Esophagus (tissue), 2 donors: ENCODE measurements around the gene FOXP1. TPM values are rescaled to one million over a fixed set of nuclear protein-coding genes. Genes with fewer than 3 reads are reported as not detected.
"Not testable (repeated sequence)": the region's sequence is repeated elsewhere in the genome, so short reads cannot be mapped to it uniquely, and the experiment has no call there.

Experiments
- H3K27ac ChIP-seq, 2 donors: one replicate each; pipeline ENCODE4 v1.5.1; 2013; ENCODE audit warnings: low read depth in 2 of 2, mild to moderate bottlenecking in 2 of 2, inconsistent platforms in 1 of 2, low read length in 1 of 2, moderate library complexity in 1 of 2
- H3K27me3 ChIP-seq, 2 donors: one replicate each; pipeline ENCODE4 v1.6.1; 2013; ENCODE audit warnings: low read length in 2 of 2, control low read depth in 1 of 2, mild to moderate bottlenecking in 1 of 2; ENCODE audit not compliant: insufficient read depth in 2 of 2, control insufficient read depth in 1 of 2
- H3K36me3 ChIP-seq, 2 donors: one replicate each; pipeline ENCODE4 v1.6.1; 2013; ENCODE audit warnings: low read length in 1 of 2; ENCODE audit not compliant: control insufficient read depth in 2 of 2, insufficient read depth in 2 of 2
- H3K4me1 ChIP-seq, 2 donors: one replicate each; pipeline ENCODE4 v1.6.1; 2013; ENCODE audit warnings: low read length in 1 of 2; ENCODE audit not compliant: control insufficient read depth in 2 of 2, insufficient read depth in 2 of 2
- H3K4me3 ChIP-seq, 2 donors: one replicate each; pipeline ENCODE4 v1.5.1; 2013; ENCODE audit warnings: low read length in 2 of 2, mild to moderate bottlenecking in 2 of 2, low read depth in 1 of 2, moderate library complexity in 1 of 2
- H3K9me3 ChIP-seq, 2 donors: one replicate each; pipeline ENCODE4 v1.6.1; 2013; ENCODE audit warnings: mild to moderate bottlenecking in 2 of 2, low read depth in 1 of 2, low read length in 1 of 2, moderate library complexity in 1 of 2; ENCODE audit not compliant: control insufficient read depth in 2 of 2, insufficient read depth in 1 of 2
- WGBS, 2 donors: extraction: QIAGEN DNeasy Blood & Tissue Kit; methylation state at CpG; one replicate each; pipeline ENCODE4 v1.1.7; 2013; 5-methylcytosine and 5-hydroxymethylcytosine counted together
- polyA plus RNA-seq, 2 donors: library from polyadenylated mRNA; stranded (reverse); fragments of 200-250 nt; gene quantifications; one replicate each; pipeline ENCODE4 v1.2.3, GENCODE V29; 2013
- donor health status: healthy with polysubstance abuse.
- donor health status: Bipolar disorder and iron deficiency.

FOXP1 gene
- polyA plus RNA-seq, 2 donors, result 10.7 to 20.4 TPM

DNA sequence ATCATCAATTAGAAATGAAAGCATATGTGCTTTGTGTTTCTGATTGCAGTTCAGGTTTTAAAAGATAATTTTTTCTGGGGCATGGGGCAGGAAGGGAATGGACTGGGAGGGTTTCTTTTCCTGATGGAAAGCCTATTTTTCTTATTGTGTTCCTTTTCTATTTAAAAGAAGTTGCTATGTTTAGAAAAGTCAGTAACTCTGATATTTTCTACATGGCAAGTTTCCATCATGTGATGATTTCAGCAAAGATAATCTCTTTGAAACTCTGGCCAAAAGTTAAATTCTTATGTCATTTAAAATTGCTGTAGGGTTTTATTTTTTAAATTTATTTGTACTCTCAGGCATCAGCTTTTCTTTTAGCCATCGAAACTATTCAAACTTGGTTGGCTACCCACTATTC, 601.2 kb downstream of the FOXP1 start:
- H3K9me3 ChIP-seq, result no peaks in the 10 kb centered on the region
- H3K27me3 ChIP-seq, result no peaks in the 10 kb centered on the region
- H3K4me3 ChIP-seq, result no peak overlapping the region
- peaks cover 0 to 5% of the 10 kb centered on the region in 2 donors for H3K4me1 ChIP-seq
- H3K36me3 ChIP-seq, result peaks cover 3 to 12% of the 10 kb centered on the region in 2 donors
- WGBS, 2 donors, result 19 to 37% methylated on average over 1 of the region's 1 CpG
- peak overlapping the region in 1 of 2 donors; percentile 74 for H3K27ac ChIP-seq

GRCh38 chr3:70981231-70981880, 602.2 kb downstream of the FOXP1 start:
- peaks cover 0 to 5% of the 10 kb centered on the region in 2 donors for H3K4me1 ChIP-seq
- no peak overlapping the region for H3K4me3 ChIP-seq
- 61 to 64% methylated on average over 6 of the region's 6 CpGs for WGBS, 2 donors
- peak overlapping the region; percentile 61 to 74 for H3K27ac ChIP-seq
- no peaks in the 10 kb centered on the region for H3K9me3 ChIP-seq
- peaks cover 8 to 15% of the 10 kb centered on the region in 2 donors for H3K36me3 ChIP-seq
- H3K27me3 ChIP-seq, result no peaks in the 10 kb centered on the region

DNA sequence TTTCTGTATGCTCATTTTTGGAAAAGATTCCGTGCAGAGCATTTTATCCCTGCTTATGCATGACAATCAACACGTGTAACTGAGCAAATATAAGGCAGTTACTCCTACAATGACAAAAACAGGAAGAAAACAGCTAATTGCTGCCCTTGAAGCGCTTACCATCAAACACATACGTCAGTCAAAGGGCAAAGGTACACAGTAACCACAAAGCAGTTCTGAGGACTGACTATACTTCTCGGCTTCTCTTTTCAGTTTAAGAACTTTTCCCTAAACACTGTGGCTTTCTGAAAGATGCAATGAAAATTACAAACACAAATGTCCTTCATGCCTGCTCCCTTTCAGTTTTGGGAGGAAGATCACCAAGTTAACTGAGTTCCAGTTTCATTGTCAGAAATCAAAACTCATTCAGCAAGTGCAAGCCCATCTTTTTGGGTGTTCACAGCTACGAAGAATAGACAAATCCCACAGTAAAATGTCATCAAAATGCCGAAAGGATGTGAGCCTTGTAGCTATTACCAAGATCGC, 602.8 kb downstream of the FOXP1 start:
- Histone ChIP-seq H3K4me3 (no peak overlapping the region), H3K27me3 (no peaks in the 10 kb centered on the region), H3K27ac (peak overlapping the region in 1 of 2 donors; percentile 14), H3K36me3 (peaks cover 10 to 12% of the 10 kb centered on the region in 2 donors), H3K9me3 (no peaks in the 10 kb centered on the region), H3K4me1 (peaks cover 0 to 5% of the 10 kb centered on the region in 2 donors)
- WGBS, 2 donors, result 57 to 63% methylated on average over 8 of the region's 8 CpGs

- H3K27ac ChIP-seq, result no peak overlapping the region
- no peak overlapping the region for H3K4me3 ChIP-seq
- WGBS, 2 donors, result 84 to 88% methylated on average over 7 of the region's 7 CpGs
- H3K36me3 ChIP-seq, result peaks cover 10 to 12% of the 10 kb centered on the region in 2 donors
- H3K9me3 ChIP-seq, result no peaks in the 10 kb centered on the region
- no peaks in the 10 kb centered on the region for H3K27me3 ChIP-seq
- H3K4me1 ChIP-seq, result peaks cover 0 to 5% of the 10 kb centered on the region in 2 donors
Measured at GRCh38 chr3:70979983-70980645, 603.4 kb downstream of the FOXP1 start.

DNA sequence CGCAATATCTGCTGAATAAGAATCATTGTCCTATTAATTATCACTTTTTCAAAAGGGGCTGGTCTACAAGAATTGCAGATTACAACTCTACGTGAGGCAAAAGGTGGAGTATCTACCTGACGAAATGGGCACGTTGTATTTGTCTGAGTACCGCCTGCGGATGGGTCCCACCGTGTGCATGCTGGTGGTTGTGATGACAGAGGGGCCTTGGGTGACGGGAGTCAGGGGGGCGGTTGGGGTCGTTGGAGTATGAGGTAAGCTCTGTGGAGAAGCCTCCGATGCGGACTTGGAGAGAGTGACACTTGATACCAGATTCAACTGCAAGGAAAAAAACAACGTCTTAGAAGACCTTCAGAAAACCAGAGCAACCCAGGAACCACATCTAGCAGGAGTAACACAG, 605.8 kb downstream of the FOXP1 start:
- H3K27ac ChIP-seq, result no peak overlapping the region
- peaks cover 10 to 12% of the 10 kb centered on the region in 2 donors for H3K36me3 ChIP-seq
- peaks cover 0 to 2% of the 10 kb centered on the region in 2 donors for H3K4me1 ChIP-seq
- no peaks in the 10 kb centered on the region for H3K27me3 ChIP-seq
- 96% methylated on average over 13 of the region's 13 CpGs for WGBS, 2 donors
- no peak overlapping the region for H3K4me3 ChIP-seq
- H3K9me3 ChIP-seq, result no peaks in the 10 kb centered on the region

DNA sequence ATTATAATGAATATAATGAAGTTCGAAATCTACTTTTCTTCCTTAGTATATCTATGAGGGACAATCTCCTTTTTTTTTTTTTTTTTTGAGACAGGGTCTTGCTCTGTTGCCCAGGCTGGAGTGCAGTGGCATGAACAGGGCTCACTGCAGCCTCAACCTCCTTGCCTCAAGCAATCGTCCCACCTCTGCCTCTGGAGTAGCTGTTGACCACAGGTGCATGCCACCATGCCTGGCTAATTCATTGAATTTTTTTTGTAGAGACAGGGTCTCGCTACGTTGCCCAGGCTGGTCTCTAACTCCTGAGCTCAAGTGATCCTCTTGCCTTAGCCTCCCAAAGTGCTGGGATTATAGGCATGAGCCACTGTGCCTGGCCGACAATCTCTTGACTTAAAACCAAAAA, 607.5 kb downstream of the FOXP1 start:
- WGBS, 2 donors, result 89 to 95% methylated on average over 5 of the region's 5 CpGs
- not testable (repeated sequence) for H3K4me3 ChIP-seq, H3K4me1 ChIP-seq, H3K9me3 ChIP-seq, H3K27ac ChIP-seq, H3K27me3 ChIP-seq
- H3K36me3 ChIP-seq, result peaks cover 10 to 14% of the 10 kb centered on the region in 2 donors

DNA sequence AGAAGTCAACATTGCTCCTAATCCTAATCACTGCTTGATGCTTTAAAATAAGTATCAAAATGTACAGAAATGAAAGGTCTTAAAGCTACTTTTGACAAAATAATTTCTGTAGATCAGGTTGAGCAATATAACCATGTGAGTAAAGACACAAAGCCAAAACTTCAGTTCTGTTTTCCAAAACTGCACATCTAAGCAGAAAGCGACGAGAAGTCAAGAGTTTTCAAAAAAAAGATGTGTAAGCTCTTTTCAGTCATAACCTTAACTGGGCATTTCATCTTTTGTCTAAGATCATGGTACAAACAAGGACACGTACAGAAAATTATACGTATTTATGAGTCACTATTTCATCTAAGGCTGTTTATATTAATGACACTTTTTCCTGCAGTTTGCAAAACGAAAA, 608.8 kb downstream of the FOXP1 start:
- Histone ChIP-seq H3K4me3 (no peak overlapping the region), H3K27ac (no peak overlapping the region), H3K36me3 (peaks cover 7 to 14% of the 10 kb centered on the region in 2 donors), H3K9me3 (no peaks in the 10 kb centered on the region), H3K27me3 (no peaks in the 10 kb centered on the region), H3K4me1 (no peaks in the 10 kb centered on the region)
- 70 to 74% methylated on average over 5 of the region's 5 CpGs for WGBS, 2 donors

- H3K27ac ChIP-seq, result no peak overlapping the region
- H3K4me1 ChIP-seq, result no peaks in the 10 kb centered on the region
- H3K27me3 ChIP-seq, result no peaks in the 10 kb centered on the region
- peaks cover 7 to 14% of the 10 kb centered on the region in 2 donors for H3K36me3 ChIP-seq
- H3K9me3 ChIP-seq, result no peaks in the 10 kb centered on the region
- no peak overlapping the region for H3K4me3 ChIP-seq
- WGBS, 2 donors, result 86 to 89% methylated on average over 6 of the region's 6 CpGs
Measured at GRCh38 chr3:70973558-70973957, 610.0 kb downstream of the FOXP1 start.

DNA sequence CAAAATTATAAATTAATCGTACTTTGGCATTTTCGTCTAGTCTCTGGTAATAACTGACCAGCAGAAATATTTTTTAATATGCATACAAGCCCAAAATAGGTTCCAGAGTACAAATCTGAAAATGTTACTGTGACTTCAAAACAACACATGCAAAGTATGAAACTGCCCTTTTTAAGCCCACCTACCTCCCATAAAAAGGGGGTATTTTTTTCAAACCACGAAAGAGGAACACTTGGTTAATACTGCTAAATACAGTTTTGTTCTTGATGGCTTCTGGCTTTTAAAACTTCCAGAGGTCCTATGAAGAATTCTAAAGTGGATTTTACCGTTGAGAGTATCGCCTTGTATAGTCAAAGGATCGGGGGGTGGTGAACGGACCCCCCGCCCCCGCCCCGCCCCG, 610.7 kb downstream of the FOXP1 start:
- no peaks in the 10 kb centered on the region for H3K4me1 ChIP-seq
- no peaks in the 10 kb centered on the region for H3K27me3 ChIP-seq
- H3K36me3 ChIP-seq, result peaks cover 7 to 10% of the 10 kb centered on the region in 2 donors
- no peak overlapping the region for H3K27ac ChIP-seq
- no peaks in the 10 kb centered on the region for H3K9me3 ChIP-seq
- WGBS, 2 donors, result 87 to 91% methylated on average over 11 of the region's 11 CpGs
- no peak overlapping the region for H3K4me3 ChIP-seq
